ENCODE data around the gene PIK3R1. TPM values are rescaled to one million over a fixed set of nuclear protein-coding genes. Genes with fewer than 3 reads are reported as not detected.

The PIK3R1 gene
- total RNA-seq, 4 donors from 2014 or later: 244 to 563 (median 329) TPM

DNA sequence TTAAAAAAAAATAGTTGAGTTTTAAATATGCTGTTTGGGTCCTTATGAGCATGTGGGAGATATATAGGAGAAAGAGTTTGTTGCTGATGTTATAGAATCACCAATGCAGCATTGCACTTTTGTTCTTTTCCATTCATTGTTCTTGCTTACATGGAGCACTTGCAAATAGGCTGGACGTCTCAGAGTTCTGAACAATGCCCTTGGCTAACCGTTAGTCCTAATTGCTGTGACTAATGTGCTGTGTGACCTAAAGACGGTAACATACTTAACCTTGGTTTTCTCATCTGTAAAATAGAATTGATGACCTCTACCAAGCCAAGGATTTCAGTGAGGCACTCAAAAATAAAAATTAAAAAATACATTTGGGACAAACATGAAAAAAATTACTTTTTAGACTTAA, 29.8 kb downstream of the PIK3R1 start:
- 41% methylated on average over 3 of the region's 3 CpGs for WGBS
- DNase-seq (ENCODE audit: extremely low spot score): no peak
- intact Hi-C loops (cut with DNase I): loop anchor here (10.0 kb wide), 1 partner anchor 551 kb away; no protein-coding TSS in a partner anchor
- Histone ChIP-seq H3K36me3 (peaks cover 0 to 10% (median 4%) of the 10 kb centered on the region in 4 donors), H3K27me3 (no peaks in the 10 kb centered on the region), H3K27ac (replicated peaks in 1 of 4) (peak overlapping the region in 2 of 4 donors; percentile 21 to 42), H3K4me3 (peak overlapping the region in 1 of 4 donors; percentile 5), H3K4me1 (peaks cover 74 to 100% (median 98%) of the 10 kb centered on the region in 4 donors), H3K9me3 (no peaks in the 10 kb centered on the region)
- no peak for TF ChIP-seq POLR2AphosphoS5 (IDR thresholded peaks at IDR 0.05)
- TF ChIP-seq EP300 (IDR thresholded peaks at IDR 0.05): no peak
- no peak for TF ChIP-seq POLR2A (IDR thresholded peaks at IDR 0.05; ENCODE audit: low read depth)
- TF ChIP-seq, protein P1, sequence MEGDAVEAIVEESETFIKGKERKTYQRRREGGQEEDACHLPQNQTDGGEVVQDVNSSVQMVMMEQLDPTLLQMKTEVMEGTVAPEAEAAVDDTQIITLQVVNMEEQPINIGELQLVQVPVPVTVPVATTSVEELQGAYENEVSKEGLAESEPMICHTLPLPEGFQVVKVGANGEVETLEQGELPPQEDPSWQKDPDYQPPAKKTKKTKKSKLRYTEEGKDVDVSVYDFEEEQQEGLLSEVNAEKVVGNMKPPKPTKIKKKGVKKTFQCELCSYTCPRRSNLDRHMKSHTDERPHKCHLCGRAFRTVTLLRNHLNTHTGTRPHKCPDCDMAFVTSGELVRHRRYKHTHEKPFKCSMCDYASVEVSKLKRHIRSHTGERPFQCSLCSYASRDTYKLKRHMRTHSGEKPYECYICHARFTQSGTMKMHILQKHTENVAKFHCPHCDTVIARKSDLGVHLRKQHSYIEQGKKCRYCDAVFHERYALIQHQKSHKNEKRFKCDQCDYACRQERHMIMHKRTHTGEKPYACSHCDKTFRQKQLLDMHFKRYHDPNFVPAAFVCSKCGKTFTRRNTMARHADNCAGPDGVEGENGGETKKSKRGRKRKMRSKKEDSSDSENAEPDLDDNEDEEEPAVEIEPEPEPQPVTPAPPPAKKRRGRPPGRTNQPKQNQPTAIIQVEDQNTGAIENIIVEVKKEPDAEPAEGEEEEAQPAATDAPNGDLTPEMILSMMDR (IDR thresholded peaks at IDR 0.05): no peak

DNA sequence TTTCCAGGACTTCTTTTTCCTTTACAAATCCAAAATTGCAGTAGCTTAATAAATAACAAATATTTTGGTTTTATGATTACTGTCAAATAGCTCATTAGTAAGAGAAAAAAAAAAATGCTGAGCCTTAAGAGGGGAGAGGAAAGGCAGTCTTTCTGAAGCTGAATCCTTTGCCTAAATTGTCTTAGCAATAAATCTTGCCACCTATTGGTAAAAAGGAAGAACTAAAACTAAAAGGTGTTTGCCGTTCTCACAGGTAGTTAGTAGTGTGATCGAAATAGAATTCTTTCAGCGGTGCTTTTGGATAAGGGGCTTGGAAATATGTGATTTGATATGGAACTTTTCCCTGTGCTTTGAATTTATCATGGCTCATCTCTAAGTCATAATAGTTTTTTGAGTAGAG, 31.2 kb downstream of the PIK3R1 start:
- intact Hi-C loops (cut with DNase I): loop anchor here (10.0 kb wide), 1 partner anchor 552 kb away; no protein-coding TSS in a partner anchor
- Histone ChIP-seq H3K27me3 (no peaks in the 10 kb centered on the region), H3K4me3 (no peak overlapping the region), H3K36me3 (peaks cover 0 to 10% (median 4%) of the 10 kb centered on the region in 4 donors), H3K27ac (replicated peaks in 1 of 4) (peak overlapping the region in 1 of 4 donors; percentile 7), H3K9me3 (no peaks in the 10 kb centered on the region), H3K4me1 (peaks cover 75 to 100% (median 99%) of the 10 kb centered on the region in 4 donors)
- WGBS: 81% methylated on average over 3 of the region's 3 CpGs
- no peak for DNase-seq (ENCODE audit: extremely low spot score)
- TF ChIP-seq POLR2AphosphoS5 (IDR thresholded peaks at IDR 0.05) (no peak), EP300 (IDR thresholded peaks at IDR 0.05) (no peak), POLR2A (IDR thresholded peaks at IDR 0.05; ENCODE audit: low read depth) (no peak)
- TF ChIP-seq, protein P1 (IDR thresholded peaks at IDR 0.05): peak in 1 of 3 experiments; percentile 7

DNA sequence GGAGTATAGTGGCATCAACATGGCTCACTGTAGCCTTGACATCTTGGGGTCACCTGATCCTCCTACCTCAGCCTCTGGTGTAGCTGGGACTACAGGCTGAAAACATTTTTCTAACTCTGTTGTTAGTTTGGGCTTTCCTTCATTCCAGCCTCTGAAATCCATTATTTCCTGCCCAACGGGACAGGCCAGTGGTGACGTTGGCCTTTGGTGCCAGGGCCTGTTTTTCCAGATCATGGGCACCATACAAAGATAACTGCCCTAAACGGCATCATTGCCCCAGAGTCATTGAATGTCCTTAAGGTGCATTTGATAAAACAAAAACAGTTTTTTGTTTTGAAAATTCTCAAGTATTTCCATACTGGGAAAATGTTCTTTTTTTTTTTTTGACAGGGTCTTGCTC, 32.1 kb downstream of the PIK3R1 start:
- peaks cover 0 to 10% (median under 1%) of the 10 kb centered on the region in 4 donors for H3K36me3 ChIP-seq
- intact Hi-C loops (cut with DNase I): loop anchor here (10.0 kb wide), 1 partner anchor 553 kb away; no protein-coding TSS in a partner anchor
- peak overlapping the region in 2 of 4 donors; percentile 7 to 32 for H3K27ac ChIP-seq (replicated peaks in 1 of 4)
- 98% methylated on average over 3 of the region's 3 CpGs for WGBS
- peaks cover 75 to 100% (median 99%) of the 10 kb centered on the region in 4 donors for H3K4me1 ChIP-seq
- H3K27me3 ChIP-seq: no peaks in the 10 kb centered on the region
- H3K4me3 ChIP-seq: no peak overlapping the region
- H3K9me3 ChIP-seq: no peaks in the 10 kb centered on the region
- TF ChIP-seq POLR2AphosphoS5 (IDR thresholded peaks at IDR 0.05) (no peak), EP300 (IDR thresholded peaks at IDR 0.05) (no peak), POLR2A (IDR thresholded peaks at IDR 0.05; ENCODE audit: low read depth) (no peak)
- TF ChIP-seq, protein P1 (IDR thresholded peaks at IDR 0.05): no peak
- DNase-seq (ENCODE audit: extremely low spot score): no peak

DNA sequence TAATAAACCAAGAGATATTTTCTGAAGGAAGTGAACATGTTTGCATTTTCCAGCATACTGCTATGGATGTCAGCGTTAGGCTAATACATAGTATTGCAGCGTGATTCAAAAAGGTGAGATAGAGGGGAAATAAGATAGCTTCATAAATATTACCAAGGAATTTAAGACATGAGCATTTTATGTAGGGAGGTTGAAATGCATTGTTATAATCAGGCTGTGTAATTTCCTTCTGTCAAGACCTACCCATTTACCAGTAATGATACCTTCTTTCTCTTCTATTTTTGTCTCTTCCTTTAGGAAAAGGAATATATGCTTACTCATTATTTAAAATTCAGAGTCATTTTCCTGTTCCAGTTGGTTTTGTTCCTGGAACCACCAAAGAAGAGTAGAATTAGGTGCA, 33.3 kb downstream of the PIK3R1 start:
- 96% methylated on average over 2 of the region's 2 CpGs for WGBS
- peaks cover 71 to 100% (median 99%) of the 10 kb centered on the region in 4 donors for H3K4me1 ChIP-seq
- TF ChIP-seq, protein P1 (IDR thresholded peaks at IDR 0.05): no peak
- no peak for TF ChIP-seq EP300 (IDR thresholded peaks at IDR 0.05)
- H3K4me3 ChIP-seq: no peak overlapping the region
- peaks cover 0 to 4% (median 0%) of the 10 kb centered on the region in 4 donors for H3K36me3 ChIP-seq
- DNase-seq (ENCODE audit: extremely low spot score): no peak
- H3K27ac ChIP-seq (replicated peaks in 1 of 4): peak overlapping the region in 3 of 4 donors; percentile 74 to 82 (median 82)
- no peaks in the 10 kb centered on the region for H3K27me3 ChIP-seq
- intact Hi-C loops (cut with DNase I): loop anchor here (10.0 kb wide), 1 partner anchor 554 kb away; no protein-coding TSS in a partner anchor
- no peaks in the 10 kb centered on the region for H3K9me3 ChIP-seq
